CD4-positive, CD25-positive, alpha-beta regulatory T cell (primary cell): Measurements from ENCODE around the gene MID1. TPM values are rescaled to one million over a fixed set of nuclear protein-coding genes. Genes with fewer than 3 reads are reported as not detected.

ENCODE experiments used
- ATAC-seq, 2 donors: fragments of 150-1000 bp; cut with Tn5 transposase; one replicate each; pipeline ENCODE4 v1.10.0; 2021; ENCODE audit warnings: low read depth in 2 of 2, moderate number of reproducible peaks in 2 of 2, moderate library complexity in 1 of 2
- DNase-seq, 3 donors: peaks; one replicate each; pipeline versions ENCODE4 v3.0.0 to v3.0.0-alpha.2; 2012 to 2022; ENCODE audit warnings: mixed read lengths in 1 of 3
- H3K27ac ChIP-seq: one replicate; pipeline ENCODE4 v1.7.0; 2013; ENCODE audit warnings: mild to moderate bottlenecking, low read length; ENCODE audit not compliant: insufficient read depth, poor library complexity, severe bottlenecking
- H3K27me3 ChIP-seq: one replicate; pipeline ENCODE4 v1.7.0; 2013; ENCODE audit warnings: low read length; ENCODE audit not compliant: control insufficient read depth, insufficient read depth
- H3K36me3 ChIP-seq: one replicate; pipeline ENCODE4 v1.7.0; 2013; ENCODE audit warnings: mild to moderate bottlenecking, low read length, moderate library complexity; ENCODE audit not compliant: control insufficient read depth, insufficient read depth
- H3K4me1 ChIP-seq: 2 replicates; pipeline ENCODE4 v1.7.0; 2013; ENCODE audit warnings: mild to moderate bottlenecking, low read length; ENCODE audit not compliant: insufficient read depth, control insufficient read depth, poor library complexity, severe bottlenecking
- H3K4me3 ChIP-seq: one replicate; pipeline ENCODE4 v1.7.0; 2013; ENCODE audit warnings: low read depth, mild to moderate bottlenecking, low read length, moderate library complexity
- H3K9me3 ChIP-seq, 2 experiments: 1 replicate in 1 of 2; 2 replicates in 1 of 2; pipeline ENCODE4 v1.7.0; 2013; ENCODE audit warnings: low read length in 2 of 2, mild to moderate bottlenecking in 1 of 2, moderate library complexity in 1 of 2; ENCODE audit not compliant: control insufficient read depth in 2 of 2
- H3K27ac Mint-ChIP-seq, 3 donors: one replicate each; pipeline ENCODE4 v1.8.0; 2020 to 2022; ENCODE audit warnings: mild to moderate bottlenecking in 3 of 3, mixed read lengths in 3 of 3, moderate library complexity in 2 of 3
- H3K27me3 Mint-ChIP-seq: one replicate; pipeline ENCODE4 v1.8.0; 2022; ENCODE audit warnings: mild to moderate bottlenecking, mixed read lengths
- H3K36me3 Mint-ChIP-seq: one replicate; pipeline ENCODE4 v1.8.0; 2020; ENCODE audit warnings: mixed read lengths
- H3K4me1 Mint-ChIP-seq, 4 donors: one replicate each; pipeline ENCODE4 v1.8.0; 2020 to 2022; ENCODE audit warnings: mixed read lengths in 4 of 4, mild to moderate bottlenecking in 1 of 4
- H3K4me3 Mint-ChIP-seq, 4 donors: one replicate each; pipeline ENCODE4 v1.8.0; 2020 to 2022; ENCODE audit warnings: mild to moderate bottlenecking in 4 of 4, mixed read lengths in 4 of 4, moderate library complexity in 3 of 4
- H3K9me3 Mint-ChIP-seq, 7 donors: one replicate each; pipeline ENCODE4 v1.8.0; 2020 to 2022; ENCODE audit warnings: mixed read lengths in 7 of 7, mild to moderate bottlenecking in 3 of 7, moderate library complexity in 2 of 7
- polyA plus RNA-seq, 4 donors: library from polyadenylated mRNA; unstranded; fragments of 300-500 nt; fragmentation: Illumina TruSeq; gene quantifications; one replicate each; pipeline ENCODE4 v1.2.3, GENCODE V29; 2021
- total RNA-seq: library from RNA; stranded (reverse); gene quantifications from one replicate; pipeline ENCODE4 v1.2.3, GENCODE V29; 2022

Gene MID1
- total and polyA plus RNA-seq, 5 donors from 2014 or later = not detected

GRCh38 chrX:10471418-10471817, 149.0 kb downstream of the MID1 start:
- no peaks in the 10 kb centered on the region for H3K36me3 Mint-ChIP-seq
- Histone ChIP-seq H3K9me3 (no peaks in the 10 kb centered on the region), H3K27me3 (no peaks in the 10 kb centered on the region), H3K27ac (no peak overlapping the region), H3K4me1 (no peaks in the 10 kb centered on the region), H3K4me3 (no peak overlapping the region), H3K36me3 (no peaks in the 10 kb centered on the region)
- H3K4me3 Mint-ChIP-seq = no peak overlapping the region
- H3K4me1 Mint-ChIP-seq = no peaks in the 10 kb centered on the region
- no peak for DNase-seq
- H3K27me3 Mint-ChIP-seq = no peaks in the 10 kb centered on the region
- no peak overlapping the region for H3K27ac Mint-ChIP-seq
- ATAC-seq = no peak
- H3K9me3 Mint-ChIP-seq = peaks cover 0 to 6% (median 0%) of the 10 kb centered on the region in 7 donors

GRCh38 chrX:10470009-10470408, 150.4 kb downstream of the MID1 start:
- no peaks in the 10 kb centered on the region for H3K36me3 ChIP-seq
- H3K4me1 Mint-ChIP-seq = no peaks in the 10 kb centered on the region
- no peaks in the 10 kb centered on the region for H3K36me3 Mint-ChIP-seq
- no peak overlapping the region for H3K27ac ChIP-seq
- H3K9me3 Mint-ChIP-seq = peaks cover 0 to 6% (median 0%) of the 10 kb centered on the region in 7 donors
- H3K4me3 Mint-ChIP-seq = no peak overlapping the region
- H3K4me1 ChIP-seq = no peaks in the 10 kb centered on the region
- ATAC-seq (no peak), DNase-seq (no peak)
- H3K27me3 ChIP-seq = no peaks in the 10 kb centered on the region
- no peaks in the 10 kb centered on the region for H3K27me3 Mint-ChIP-seq
- H3K9me3 ChIP-seq = no peaks in the 10 kb centered on the region
- no peak overlapping the region for H3K27ac Mint-ChIP-seq
- no peak overlapping the region for H3K4me3 ChIP-seq

GRCh38 chrX:10467793-10468192, 152.6 kb downstream of the MID1 start:
- H3K4me3 ChIP-seq = no peak overlapping the region
- H3K4me3 Mint-ChIP-seq = no peak overlapping the region
- peaks cover 0 to 6% (median 0%) of the 10 kb centered on the region in 7 donors for H3K9me3 Mint-ChIP-seq
- no peak overlapping the region for H3K27ac ChIP-seq
- no peaks in the 10 kb centered on the region for H3K36me3 ChIP-seq
- no peaks in the 10 kb centered on the region for H3K9me3 ChIP-seq
- H3K27me3 Mint-ChIP-seq = no peaks in the 10 kb centered on the region
- no peaks in the 10 kb centered on the region for H3K36me3 Mint-ChIP-seq
- no peaks in the 10 kb centered on the region for H3K4me1 Mint-ChIP-seq
- DNase-seq = no peak
- no peaks in the 10 kb centered on the region for H3K4me1 ChIP-seq
- H3K27me3 ChIP-seq = no peaks in the 10 kb centered on the region
- no peak for ATAC-seq
- no peak overlapping the region for H3K27ac Mint-ChIP-seq

GRCh38 chrX:10465254-10465653, 155.1 kb downstream of the MID1 start:
- Mint-ChIP-seq H3K4me1 (no peaks in the 10 kb centered on the region), H3K36me3 (no peaks in the 10 kb centered on the region), H3K4me3 (no peak overlapping the region), H3K27ac (no peak overlapping the region), H3K27me3 (no peaks in the 10 kb centered on the region), H3K9me3 (peaks cover 0 to 6% (median 0%) of the 10 kb centered on the region in 7 donors)
- no peaks in the 10 kb centered on the region for H3K4me1 ChIP-seq
- no peak overlapping the region for H3K27ac ChIP-seq
- H3K27me3 ChIP-seq = no peaks in the 10 kb centered on the region
- H3K36me3 ChIP-seq = no peaks in the 10 kb centered on the region
- no peak for DNase-seq
- H3K4me3 ChIP-seq = no peak overlapping the region
- no peak for ATAC-seq
- no peaks in the 10 kb centered on the region for H3K9me3 ChIP-seq

GRCh38 chrX:10457092-10457491, 163.3 kb downstream of the MID1 start:
- Mint-ChIP-seq H3K9me3 (peaks cover 0 to 2% (median 0%) of the 10 kb centered on the region in 7 donors), H3K36me3 (no peaks in the 10 kb centered on the region), H3K4me1 (no peaks in the 10 kb centered on the region), H3K27me3 (no peaks in the 10 kb centered on the region), H3K4me3 (no peak overlapping the region), H3K27ac (no peak overlapping the region)
- H3K27me3 ChIP-seq = no peaks in the 10 kb centered on the region
- H3K4me3 ChIP-seq = no peak overlapping the region
- H3K4me1 ChIP-seq = no peaks in the 10 kb centered on the region
- H3K27ac ChIP-seq = no peak overlapping the region
- ATAC-seq = no peak
- no peaks in the 10 kb centered on the region for H3K36me3 ChIP-seq
- DNase-seq = no peak
- no peaks in the 10 kb centered on the region for H3K9me3 ChIP-seq

- Mint-ChIP-seq H3K4me1 (no peaks in the 10 kb centered on the region), H3K36me3 (no peaks in the 10 kb centered on the region), H3K27ac (no peak overlapping the region), H3K27me3 (no peaks in the 10 kb centered on the region), H3K9me3 (peaks cover 0 to 3% (median 0%) of the 10 kb centered on the region in 7 donors), H3K4me3 (no peak overlapping the region)
- DNase-seq = no peak
- no peaks in the 10 kb centered on the region for H3K36me3 ChIP-seq
- ATAC-seq = no peak
- no peaks in the 10 kb centered on the region for H3K9me3 ChIP-seq
- H3K4me3 ChIP-seq = no peak overlapping the region
- H3K4me1 ChIP-seq = no peaks in the 10 kb centered on the region
- H3K27ac ChIP-seq = no peak overlapping the region
- H3K27me3 ChIP-seq = no peaks in the 10 kb centered on the region
Measured at GRCh38 chrX:10453945-10454344, 166.4 kb downstream of the MID1 start.

GRCh38 chrX:10450959-10451355, 169.4 kb downstream of the MID1 start:
- no peaks in the 10 kb centered on the region for H3K4me1 Mint-ChIP-seq
- Histone ChIP-seq H3K9me3 (no peaks in the 10 kb centered on the region), H3K27ac (no peak overlapping the region), H3K4me3 (no peak overlapping the region), H3K4me1 (no peaks in the 10 kb centered on the region), H3K27me3 (no peaks in the 10 kb centered on the region), H3K36me3 (no peaks in the 10 kb centered on the region)
- H3K27me3 Mint-ChIP-seq = no peaks in the 10 kb centered on the region
- H3K27ac Mint-ChIP-seq = no peak overlapping the region
- ATAC-seq (no peak), DNase-seq (no peak)
- peaks cover 0 to 3% (median 0%) of the 10 kb centered on the region in 7 donors for H3K9me3 Mint-ChIP-seq
- no peaks in the 10 kb centered on the region for H3K36me3 Mint-ChIP-seq
- H3K4me3 Mint-ChIP-seq = no peak overlapping the region

- no peak overlapping the region for H3K4me3 ChIP-seq
- ATAC-seq (no peak), DNase-seq (no peak)
- H3K4me3 Mint-ChIP-seq = no peak overlapping the region
- no peak overlapping the region for H3K27ac Mint-ChIP-seq
- no peaks in the 10 kb centered on the region for H3K9me3 ChIP-seq
- H3K27ac ChIP-seq = no peak overlapping the region
- no peaks in the 10 kb centered on the region for H3K36me3 ChIP-seq
- H3K27me3 ChIP-seq = no peaks in the 10 kb centered on the region
- H3K36me3 Mint-ChIP-seq = no peaks in the 10 kb centered on the region
- no peaks in the 10 kb centered on the region for H3K27me3 Mint-ChIP-seq
- H3K4me1 ChIP-seq = no peaks in the 10 kb centered on the region
- H3K9me3 Mint-ChIP-seq = peaks cover 0 to 3% (median 0%) of the 10 kb centered on the region in 7 donors
- H3K4me1 Mint-ChIP-seq = no peaks in the 10 kb centered on the region
Measured at GRCh38 chrX:10450229-10450958, 170.0 kb downstream of the MID1 start.
